ENCODE results near the gene CELF2. TPM values are rescaled to one million over a fixed set of nuclear protein-coding genes. Genes with fewer than 3 reads are reported as not detected.

Gene CELF2
- total and polyA plus RNA-seq, 2 of the 4 experiments (the other 2 are of a cell fraction): 3.5 to 6.6 TPM

DNA sequence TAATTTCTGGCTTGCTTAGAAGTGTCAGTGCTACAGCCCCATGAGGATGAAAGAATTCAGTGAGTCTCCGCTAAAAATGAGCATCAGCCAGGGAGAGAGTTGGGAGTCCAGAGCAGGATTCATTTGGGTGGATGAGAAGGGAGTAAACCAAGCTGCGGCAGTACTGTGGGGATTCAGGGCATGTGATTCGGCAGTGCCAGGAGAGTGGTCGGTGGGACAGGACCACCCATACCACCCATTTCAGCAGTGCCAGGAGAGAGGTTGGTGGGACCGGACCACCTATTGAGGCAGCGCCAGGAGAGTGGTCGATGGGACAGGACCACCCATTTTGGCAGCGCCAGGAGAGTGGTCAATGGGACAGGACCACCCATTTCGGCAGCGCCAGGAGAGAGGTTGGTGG lies 144.2 kb downstream of the CELF2 start:
- WGBS, 2 experiments (ENCODE audit: extremely low coverage in 2 of 2, insufficient read length in 1 of 2): no CpG with 5 or more reads among the region's 10 CpGs
- Histone ChIP-seq H3K4me2 (ENCODE audit: low read depth, low read length) (no peak overlapping the region), H2AK9ac (replicated peaks; ENCODE audit: low read depth, low read length, poor library complexity) (no peak overlapping the region), H2AFZ (replicated peaks; ENCODE audit: low read length, poor library complexity) (no peak overlapping the region), H3K27me3 (ENCODE audit: control insufficient read depth, insufficient read depth, low read length) (peaks cover 3% of the 10 kb centered on the region; the same call in 1 of the 2 replicates), H3K4me3 (ENCODE audit: insufficient read depth, low read depth, low read length) (no peak overlapping the region), H2BK15ac (ENCODE audit: low read depth, low read length) (no peak overlapping the region), H3K9me3 (ENCODE audit: control insufficient read depth, insufficient read depth, low read length) (no peaks in the 10 kb centered on the region), H2BK5ac (ENCODE audit: low read depth, low read length, poor library complexity, severe bottlenecking) (no peak overlapping the region), H3K4me1 (ENCODE audit: control insufficient read depth, insufficient read depth, low read length) (peaks cover 3% of the 10 kb centered on the region; the same call in 1 of the 2 replicates), H3K14ac (replicated peaks; ENCODE audit: low read depth, low read length) (no peak overlapping the region), H3K56ac (ENCODE audit: extremely low read depth, insufficient read depth, low read length) (no peak overlapping the region), H2BK20ac (ENCODE audit: low read depth, low read length) (no peak overlapping the region), H4K8ac (ENCODE audit: low read depth in 2 of 2, low read length in 2 of 2) (no peak overlapping the region), H3K4ac (ENCODE audit: low read depth, low read length) (no peak overlapping the region), H3K23ac (ENCODE audit: low read depth, low read length) (no peak overlapping the region), H3K79me1 (ENCODE audit: low read depth in 1 of 2, low read length in 2 of 2) (no peaks in the 10 kb centered on the region), H4K5ac (ENCODE audit: low read depth, low read length) (no peak overlapping the region), H3K18ac (ENCODE audit: low read depth, low read length) (no peak overlapping the region), H3K27ac (ENCODE audit: insufficient read depth, low read length) (no peak overlapping the region), H2BK120ac (ENCODE audit: low read depth, low read length) (no peak overlapping the region), H3K9me1 (ENCODE audit: insufficient read depth, low read length) (0 out of 2 replicates have a peak, but pooled peaks cover 4% of the 10 kb centered on the region), H3K9ac (ENCODE audit: low read depth, low read length) (no peak overlapping the region), H3K36me3 (ENCODE audit: control insufficient read depth, insufficient read depth, low read length) (no peaks in the 10 kb centered on the region), H4K91ac (ENCODE audit: insufficient read depth, low read depth, low read length) (no peak overlapping the region), H2AK5ac (ENCODE audit: low read depth, low read length) (no peak overlapping the region), H4K20me1 (ENCODE audit: insufficient read depth, low read length) (no peaks in the 10 kb centered on the region)
- BruUV-seq (replicated peaks): no TSS peak
- dilution Hi-C loops (cut with HindIII; ENCODE audit: low sequenced_read_pairs, unreplicated experiment) (no loop called here), intact Hi-C loops (cut with micrococcal nuclease) (no loop called here), in situ Hi-C loops (cut with MboI; ENCODE audit: low sequenced_read_pairs) (no loop called here)
- ATAC-seq (ENCODE audit: low read depth): no peak
- CTCF ChIA-PET: no interaction called here
- POLR2A ChIA-PET (ENCODE audit: unreplicated experiment): no interaction called here
- TF ChIP-seq MXI1 (IDR thresholded peaks at IDR 0.05; ENCODE audit: borderline replicate concordance, low read depth, low read length): no peak
- TF ChIP-seq NFE2L2 (IDR thresholded peaks at IDR 0.05; ENCODE audit: low read depth, low read length): no peak
- no peak for TF ChIP-seq FOS (IDR thresholded peaks at IDR 0.05; ENCODE audit: low read depth, low read length)
- TF ChIP-seq RFX5 (IDR thresholded peaks at IDR 0.05; ENCODE audit: low read depth, low read length): no peak
- TF ChIP-seq BHLHE40 (IDR thresholded peaks at IDR 0.05; ENCODE audit: low read depth, low read length): no peak
- no peak for TF ChIP-seq RCOR1 (IDR thresholded peaks at IDR 0.05; ENCODE audit: insufficient replicate concordance, low read length)
- TF ChIP-seq CHD1 (IDR thresholded peaks at IDR 0.05; ENCODE audit: low read depth, low read length): no peak
- TF ChIP-seq, protein P1, sequence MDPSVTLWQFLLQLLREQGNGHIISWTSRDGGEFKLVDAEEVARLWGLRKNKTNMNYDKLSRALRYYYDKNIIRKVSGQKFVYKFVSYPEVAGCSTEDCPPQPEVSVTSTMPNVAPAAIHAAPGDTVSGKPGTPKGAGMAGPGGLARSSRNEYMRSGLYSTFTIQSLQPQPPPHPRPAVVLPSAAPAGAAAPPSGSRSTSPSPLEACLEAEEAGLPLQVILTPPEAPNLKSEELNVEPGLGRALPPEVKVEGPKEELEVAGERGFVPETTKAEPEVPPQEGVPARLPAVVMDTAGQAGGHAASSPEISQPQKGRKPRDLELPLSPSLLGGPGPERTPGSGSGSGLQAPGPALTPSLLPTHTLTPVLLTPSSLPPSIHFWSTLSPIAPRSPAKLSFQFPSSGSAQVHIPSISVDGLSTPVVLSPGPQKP (IDR thresholded peaks at IDR 0.05; ENCODE audit: borderline replicate concordance, low read depth, low read length): no peak
- TF ChIP-seq SMC3 (IDR thresholded peaks at IDR 0.05; ENCODE audit: low read depth, low read length): no peak
- no peak for TF ChIP-seq MAZ (IDR thresholded peaks at IDR 0.05; ENCODE audit: borderline replicate concordance, low read depth, low read length)
- TF ChIP-seq RAD21 (IDR thresholded peaks at IDR 0.05; ENCODE audit: low read length): no peak
- TF ChIP-seq CTCF (conservative IDR thresholded peaks at IDR 0.05; ENCODE audit: low read depth, low read length): no peak
- TF ChIP-seq, protein P2, sequence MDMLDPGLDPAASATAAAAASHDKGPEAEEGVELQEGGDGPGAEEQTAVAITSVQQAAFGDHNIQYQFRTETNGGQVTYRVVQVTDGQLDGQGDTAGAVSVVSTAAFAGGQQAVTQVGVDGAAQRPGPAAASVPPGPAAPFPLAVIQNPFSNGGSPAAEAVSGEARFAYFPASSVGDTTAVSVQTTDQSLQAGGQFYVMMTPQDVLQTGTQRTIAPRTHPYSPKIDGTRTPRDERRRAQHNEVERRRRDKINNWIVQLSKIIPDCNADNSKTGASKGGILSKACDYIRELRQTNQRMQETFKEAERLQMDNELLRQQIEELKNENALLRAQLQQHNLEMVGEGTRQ (IDR thresholded peaks at IDR 0.05; ENCODE audit: low read depth, low read length): no peak
- TF ChIP-seq CEBPB (IDR thresholded peaks at IDR 0.05; ENCODE audit: low read depth, low read length): no peak
- no peak for TF ChIP-seq POLR2A (IDR thresholded peaks at IDR 0.05; ENCODE audit: low read depth, low read length)
- no peak for TF ChIP-seq MAFK (IDR thresholded peaks at IDR 0.05; ENCODE audit: low read depth, low read length)
- DNase-seq: no peak
